ENCODE data around the gene ZCCHC24. TPM values are rescaled to one million over a fixed set of nuclear protein-coding genes. Genes with fewer than 3 reads are reported as not detected.

Gene ZCCHC24
- total and polyA plus RNA-seq, 2 donors (not counting 1 experiment from before 2014, with no cell fraction given): 33.2 to 44.4 TPM

- no peak overlapping the region for H3K4me3 ChIP-seq (replicated peaks in 1 of 4; ENCODE audit: control extremely low read depth in 1 of 4, insufficient read depth in 1 of 4, low read depth in 3 of 4, low read length in 4 of 4)
- peak overlapping the region; percentile 28 for H3K27ac ChIP-seq (ENCODE audit: insufficient read depth, low read length)
- H3K9ac ChIP-seq (ENCODE audit: insufficient read depth, low read length): no peak overlapping the region
- no peak overlapping the region for H3K4me2 ChIP-seq (ENCODE audit: extremely low read depth, insufficient read depth, low read length)
- H2AFZ ChIP-seq (ENCODE audit: low read length): no peak overlapping the region
- H3K36me3 ChIP-seq (ENCODE audit: control insufficient read depth, insufficient read depth, low read length): peaks cover 3% of the 10 kb centered on the region
- no peak for TF ChIP-seq EZH2 (IDR thresholded peaks at IDR 0.05; ENCODE audit: low read length, missing control alignments)
- TF ChIP-seq CTCF (conservative IDR thresholded peaks at IDR 0.05 in 1 of 2, IDR thresholded peaks at IDR 0.05 in 1 of 2; ENCODE audit: low read depth in 1 of 2, low read length in 2 of 2): no peak
- H3K4me1 ChIP-seq (ENCODE audit: control insufficient read depth, extremely low read depth, insufficient read depth, low read length): peaks cover 74% of the 10 kb centered on the region
- no peaks in the 10 kb centered on the region for H3K27me3 ChIP-seq (ENCODE audit: control insufficient read depth, insufficient read depth, low read length)
- no peak for DNase-seq (ENCODE audit: low read depth in 2 of 2)
- peaks cover 36% of the 10 kb centered on the region for H3K79me2 ChIP-seq (ENCODE audit: control insufficient read depth, insufficient read depth, low read length)
- no peaks in the 10 kb centered on the region for H4K20me1 ChIP-seq (ENCODE audit: control insufficient read depth, extremely low read depth, insufficient read depth, low read length)
- no peaks in the 10 kb centered on the region for H3K9me3 ChIP-seq (ENCODE audit: control insufficient read depth, insufficient read depth, low read depth, low read length)
These were observed 42.8 kb downstream of the ZCCHC24 start for GRCh38 chr10:79402625-79402946.

- H3K79me2 ChIP-seq (ENCODE audit: control insufficient read depth, insufficient read depth, low read length): peaks cover 29% of the 10 kb centered on the region
- DNase-seq (ENCODE audit: low read depth in 2 of 2): peak; percentile 58 to 85
- peaks cover 2% of the 10 kb centered on the region for H3K36me3 ChIP-seq (ENCODE audit: control insufficient read depth, insufficient read depth, low read length)
These were observed 44.2 kb downstream of the ZCCHC24 start for GRCh38 chr10:79401015-79401921.

More at GRCh38 chr10:79401015-79401921, 44.2 kb downstream of the ZCCHC24 start:
- Histone ChIP-seq H3K4me2 (ENCODE audit: extremely low read depth, insufficient read depth, low read length) (no peak overlapping the region), H3K27me3 (ENCODE audit: control insufficient read depth, insufficient read depth, low read length) (no peaks in the 10 kb centered on the region), H4K20me1 (ENCODE audit: control insufficient read depth, extremely low read depth, insufficient read depth, low read length) (no peaks in the 10 kb centered on the region), H2AFZ (ENCODE audit: low read length) (no peak overlapping the region), H3K4me3 (replicated peaks in 1 of 4; ENCODE audit: control extremely low read depth in 1 of 4, insufficient read depth in 1 of 4, low read depth in 3 of 4, low read length in 4 of 4) (no peak overlapping the region), H3K4me1 (ENCODE audit: control insufficient read depth, extremely low read depth, insufficient read depth, low read length) (peaks cover 78% of the 10 kb centered on the region), H3K9me3 (ENCODE audit: control insufficient read depth, insufficient read depth, low read depth, low read length) (no peaks in the 10 kb centered on the region), H3K27ac (ENCODE audit: insufficient read depth, low read length) (peak overlapping the region; percentile 72), H3K9ac (ENCODE audit: insufficient read depth, low read length) (peak overlapping the region; percentile 20)
- no peak for TF ChIP-seq CTCF (conservative IDR thresholded peaks at IDR 0.05 in 1 of 2, IDR thresholded peaks at IDR 0.05 in 1 of 2; ENCODE audit: low read depth in 1 of 2, low read length in 2 of 2)
- no peak for TF ChIP-seq EZH2 (IDR thresholded peaks at IDR 0.05; ENCODE audit: low read length, missing control alignments)

Measured in fibroblast of lung (primary cell).